K562 (cell line): ENCODE results near the gene BCAM. TPM values are rescaled to one million over a fixed set of nuclear protein-coding genes. Genes with fewer than 3 reads are reported as not detected.

Experiments
- ATAC-seq: fragments of 200-7000 bp; cut with Tn5 transposase; 3 replicates; pipeline ENCODE4 v1.9.1; 2020; ENCODE audit warnings: moderate library complexity
- BruUV-seq: library from RNA; stranded (reverse); fragments of 400-500 nt; replicated peaks from 2 replicates; lab custom pipeline; 2021; lab: Mats Ljungman, UMichigan
- CTCF ChIA-PET: fragments of 300-600 bp; formaldehyde crosslinking; extraction: SDS; loops from one replicate; lab custom pipeline; 2021; ENCODE audit warnings: low intra/inter-chr PET ratio; lab: Yijun Ruan, JAX
- POLR2A ChIA-PET: fragments of 300-600, 350-650 bp; sonication (Branson Sonifier 250); formaldehyde crosslinking; extraction: SDS; loops from one replicate; lab custom pipeline; 2021; ENCODE audit warnings: antibody characterized with exemption, inconsistent platforms; lab: Yijun Ruan, JAX
- DNase-seq, 4 experiments: peaks; one replicate each; pipeline versions ENCODE4 v3.0.0 to v3.0.0-alpha.2; 2011 to 2018; ENCODE audit warnings: low spot score in 3 of 4, mixed read lengths in 3 of 4; ENCODE audit errors: extremely low read depth in 1 of 4
- FAIRE-seq: peaks from 2 replicates; lab custom pipeline; 2011; peaks lifted over from hg19 to GRCh38; lab: Jason Lieb, UNC
- H2AFZ ChIP-seq: 2 replicates; pipeline ENCODE4 v1.6.0; 2011; ENCODE audit warnings: low read depth, low read length, control low read depth, inconsistent platforms
- H3K27ac ChIP-seq: fragments of 200-600 bp; 3 replicates; pipeline ENCODE4 v1.8.0; 2011; ENCODE audit warnings: low read depth, mild to moderate bottlenecking, control low read depth, inconsistent platforms, low read length, moderate library complexity, mixed read lengths; ENCODE audit errors: extremely low read depth
- H3K27me3 ChIP-seq, 2 experiments: fragments of 300-600 bp in 1 of 2; 2 replicates in 1 of 2; 3 replicates in 1 of 2; pipeline versions ENCODE4 v1.6.0 to v1.8.0; 2011; ENCODE audit warnings: inconsistent platforms in 2 of 2, low read length in 2 of 2, mild to moderate bottlenecking in 1 of 2, mixed read lengths in 1 of 2, moderate library complexity in 1 of 2; ENCODE audit not compliant: control insufficient read depth in 2 of 2, insufficient read depth in 2 of 2
- H3K36me3 ChIP-seq: fragments of 300-600 bp; 3 replicates; pipeline ENCODE4 v1.8.0; 2011; ENCODE audit warnings: mild to moderate bottlenecking, low read length, inconsistent platforms; ENCODE audit not compliant: control insufficient read depth, insufficient read depth
- H3K4me1 ChIP-seq, 2 experiments: fragments of 200-600 bp in 1 of 2; replicated peaks in 1 of 2; 2 replicates in 1 of 2; 3 replicates in 1 of 2; pipeline versions ENCODE4 v1.5.1 to v1.8.0; 2011; ENCODE audit warnings: inconsistent platforms in 2 of 2, low read length in 2 of 2, mild to moderate bottlenecking in 1 of 2, mixed read lengths in 1 of 2, moderate library complexity in 1 of 2; ENCODE audit not compliant: control insufficient read depth in 2 of 2, insufficient read depth in 2 of 2
- H3K4me2 ChIP-seq: 2 replicates; pipeline ENCODE4 v1.6.1; 2011; ENCODE audit warnings: low read length, control low read depth, inconsistent platforms, mixed read lengths; ENCODE audit not compliant: insufficient read depth
- H3K4me3 ChIP-seq: fragments of 200-600 bp; sonication (generic), shearing (Covaris generic); 2 replicates; pipeline ENCODE4 v1.5.1; 2016; ENCODE audit warnings: control low read depth, inconsistent platforms
- H3K79me2 ChIP-seq: fragments of 200-600 bp; 3 replicates; pipeline ENCODE4 v1.8.0; 2011; ENCODE audit warnings: low read length, inconsistent platforms; ENCODE audit not compliant: control insufficient read depth, insufficient read depth
- H3K9ac ChIP-seq, 2 experiments: 2 replicates each; pipeline versions ENCODE4 v1.6.0 to v1.6.1; 2011; ENCODE audit warnings: low read depth in 2 of 2, low read length in 2 of 2, control low read depth in 1 of 2, inconsistent platforms in 1 of 2, mild to moderate bottlenecking in 1 of 2, mixed read lengths in 1 of 2; ENCODE audit not compliant: insufficient read depth in 1 of 2
- H3K9me1 ChIP-seq: one replicate; pipeline ENCODE4 v1.6.0; 2011; ENCODE audit warnings: inconsistent platforms, mild to moderate bottlenecking, low read length, moderate library complexity; ENCODE audit not compliant: control insufficient read depth, insufficient read depth
- H3K9me3 ChIP-seq: replicated peaks from 2 replicates; pipeline ENCODE4 v1.5.1; 2011; ENCODE audit warnings: low read depth, low read length, inconsistent platforms; ENCODE audit not compliant: control insufficient read depth, insufficient read depth
- H4K20me1 ChIP-seq: replicated peaks from 2 replicates; pipeline ENCODE4 v1.6.1; 2011; ENCODE audit warnings: low read length, inconsistent platforms, mixed read lengths; ENCODE audit not compliant: control insufficient read depth, insufficient read depth
- ASH1L ChIP-seq: fragments of 450-650 bp; IDR thresholded peaks from 2 replicates; pipeline ENCODE4 v1.6.1; 2018; ENCODE audit warnings: borderline replicate concordance, mild to moderate bottlenecking, low read depth; ENCODE audit not compliant: partially characterized antibody
- CAMTA2 ChIP-seq: fragments of 250-450 bp; sonication (Bioruptor Pico); conservative IDR thresholded peaks from 2 replicates; pipeline ENCODE4 v1.5.1; 2022
- CBX5 ChIP-seq: IDR thresholded peaks from 2 replicates; pipeline ENCODE4 v1.6.1; 2014; ENCODE audit warnings: low read depth, borderline replicate concordance
- KLF1 ChIP-seq: fragments of 450-650 bp; IDR thresholded peaks from 2 replicates; pipeline ENCODE4 v1.6.1; 2016; ENCODE audit warnings: missing genetic modification characterization, missing compliant biosample characterization
- MCM7 ChIP-seq, 2 experiments: fragments of 450-650 bp; IDR thresholded peaks; 2 replicates each; pipeline ENCODE4 v1.6.1; 2016 to 2018
- MTA1 ChIP-seq: fragments of 450-650 bp; IDR thresholded peaks from 2 replicates; pipeline ENCODE4 v1.6.1; 2017; ENCODE audit warnings: borderline replicate concordance
- PHTF2 ChIP-seq: fragments of 250-450 bp; sonication (Bioruptor Pico); IDR thresholded peaks from 2 replicates; pipeline ENCODE4 v1.5.0; 2021; ENCODE audit warnings: mild to moderate bottlenecking
- POLR2AphosphoS5 ChIP-seq: IDR thresholded peaks from 2 replicates; pipeline ENCODE4 v1.6.1; 2011; ENCODE audit warnings: mild to moderate bottlenecking, low read depth, low read length, moderate library complexity; ENCODE audit not compliant: control insufficient read depth, insufficient read depth
- POLR2H ChIP-seq: IDR thresholded peaks from 2 replicates; pipeline ENCODE4 v1.6.1; 2016; ENCODE audit warnings: missing genetic modification characterization, low read depth, mild to moderate bottlenecking, control low read depth, missing compliant biosample characterization, moderate library complexity
- U2AF2 ChIP-seq: fragments of 200-400 bp; formaldehyde crosslinking; optimal IDR thresholded peaks from 2 replicates; pipeline ENCODE3; 2017; ENCODE audit warnings: low read depth, mild to moderate bottlenecking, low read length
- UBTF ChIP-seq, 2 experiments: IDR thresholded peaks; 2 replicates each; pipeline ENCODE4 v1.6.1; 2012; ENCODE audit warnings: improper control_type of control experiment in 2 of 2, low read depth in 2 of 2, low read length in 2 of 2, borderline replicate concordance in 1 of 2
- USF1 ChIP-seq: sonication (generic); formaldehyde crosslinking; IDR thresholded peaks from 2 replicates; pipeline ENCODE4 v1.9.0; 2022; ENCODE audit warnings: mild to moderate bottlenecking, missing genetic modification reagents
- XRCC4 ChIP-seq: IDR thresholded peaks from one replicate; pipeline ENCODE4 v1.6.1; 2011; ENCODE audit not compliant: insufficient read depth, insufficient read length; ENCODE audit errors: extremely low read depth
- ZBTB34 ChIP-seq: fragments of 250-450 bp; sonication (Bioruptor Pico); IDR thresholded peaks from 2 replicates; pipeline ENCODE4 v1.8.0; 2021; ENCODE audit warnings: mild to moderate bottlenecking, moderate library complexity
- ZNF717 ChIP-seq: fragments of 250-450 bp; sonication (Bioruptor Pico); IDR thresholded peaks from 2 replicates; pipeline ENCODE4 v1.5.0; 2021
- WGBS: fragments of 100-300 bp; shearing (Covaris generic); methylation state at CpG from one replicate; pipeline ENCODE4 v1.1.6; 2016; ENCODE audit warnings: low coverage, mixed read lengths; ENCODE audit not compliant: insufficient coverage; ENCODE audit errors: missing lambda C conversion rate; 5-methylcytosine and 5-hydroxymethylcytosine counted together
- in situ Hi-C: fragments of 300-500 bp; cut with MboI; formaldehyde crosslinking; loops from 4 replicates; pipeline ENCODE4 v1.15.0; 2018; ENCODE audit warnings: inconsistent platforms, mixed read lengths
- intact Hi-C: fragments of 100-400 bp; cut with micrococcal nuclease; formaldehyde crosslinking; loops from 2 replicates; pipeline ENCODE4 v1.14.2; 2022
- polyA plus RNA-seq, 8 experiments: library from polyadenylated mRNA; depleted of rRNA in 4 of 8; stranded (reverse) in 5 of 8; unstranded in 3 of 8; fragments of >200 nt; fragmentation: Nextera tagmentation in 2 of 8; fragmentation: Illumina TruSeq in 1 of 8; extraction: Ambion mirVana in 2 of 8; extraction: Trizol in 1 of 8; gene quantifications; 2 replicates each; pipeline versions ENCODE4 v1.2.1 to v1.2.3, GENCODE V29; 2011 to 2014; ENCODE audit warnings: inconsistent platforms in 1 of 8, missing spikeins in 1 of 8
- total RNA-seq, 7 experiments: library from RNA; depleted of rRNA in 6 of 7; stranded (reverse); fragments of >200 nt in 6 of 7; fragmentation: Illumina TruSeq in 2 of 7; extraction: Trizol in 2 of 7; gene quantifications; 2 replicates each; pipeline versions ENCODE4 v1.2.1 to v1.2.3, GENCODE V29; 2011 to 2021; ENCODE audit warnings: low replicate concordance in 1 of 7

BCAM gene
- total and polyA plus RNA-seq, 9 of the 15 experiments (the other 6 are each of a cell fraction or from before 2014, with no cell fraction given) = 0.07 to 1.3 (median 0.33) TPM; not detected in 2

- no peak for TF ChIP-seq KLF1 (tag)
- no peak for TF ChIP-seq POLR2AphosphoS5
- TF ChIP-seq U2AF2 = no peak
Measured at GRCh38 chr19:44812142-44812718, 3.3 kb downstream of the BCAM start (continued).

- no peak overlapping the region for H3K4me2 ChIP-seq
- no peak overlapping the region for H2AFZ ChIP-seq
- no peaks in the 10 kb centered on the region for H4K20me1 ChIP-seq
- POLR2A ChIA-PET = no interaction called here
- H3K27ac ChIP-seq = no peak overlapping the region
- CTCF ChIA-PET = no interaction called here
- 84% methylated on average over 36 of the region's 38 CpGs for WGBS
- no peaks in the 10 kb centered on the region for H3K9me3 ChIP-seq
- intact Hi-C loops (no loop called here), in situ Hi-C loops (no loop called here)
- H3K9ac ChIP-seq = no peak overlapping the region
- H3K36me3 ChIP-seq = no peaks in the 10 kb centered on the region
- no TSS peak for BruUV-seq
- no peaks in the 10 kb centered on the region for H3K79me2 ChIP-seq
- no peak overlapping the region for H3K4me3 ChIP-seq
- no peaks in the 10 kb centered on the region for H3K9me1 ChIP-seq
- H3K4me1 ChIP-seq = peaks cover 5 to 32% of the 10 kb centered on the region in 2 experiments; a peak in 4 of 5 replicates
- DNase-seq = peak in 2 of 4 experiments; percentile 22 to 25
- no peak for FAIRE-seq
- H3K27me3 ChIP-seq = peaks cover 0 to 2% of the 10 kb centered on the region in 2 experiments; a peak in 2 of 5 replicates
- no peak for ATAC-seq
- TF ChIP-seq POLR2H (tag) (no peak), CAMTA2 (CRISPR knock-in tag) (no peak), UBTF (IDR thresholded peaks at IDR 0.05; ENCODE audit: borderline replicate concordance in 1 of 2, low read depth in 2 of 2, low read length in 2 of 2) (no peak), MTA1 (no peak), ZBTB34 (CRISPR knock-in tag) (no peak), ASH1L (no peak), ZNF717 (CRISPR knock-in tag) (no peak), PHTF2 (no peak), CBX5 (no peak), MCM7 (IDR thresholded peaks at IDR 0.05) (no peak), XRCC4 (no peak), USF1 (peak; percentile 24; the same call in 1 of the 2 replicates)
Measured at GRCh38 chr19:44813070-44813840, 4.4 kb downstream of the BCAM start.
